HUES48 (cell line): Measurements from ENCODE around the gene AGPAT3.

Source experiments
- H3K27ac ChIP-seq: one replicate; pipeline ENCODE4 v1.7.0; 2013; ENCODE audit warnings: low read depth, low read length, inconsistent platforms
- H3K27me3 ChIP-seq: 2 replicates; pipeline ENCODE4 v1.6.1; 2013; ENCODE audit warnings: mild to moderate bottlenecking, low read length; ENCODE audit not compliant: control insufficient read depth, insufficient read depth
- H3K36me3 ChIP-seq: 2 replicates; pipeline ENCODE4 v1.6.1; 2013; ENCODE audit warnings: low read length; ENCODE audit not compliant: control insufficient read depth, insufficient read depth
- H3K4me1 ChIP-seq: 2 replicates; pipeline ENCODE4 v1.6.1; 2013; ENCODE audit warnings: mild to moderate bottlenecking, low read length; ENCODE audit not compliant: control insufficient read depth, insufficient read depth
- H3K4me3 ChIP-seq: 2 replicates; pipeline ENCODE4 v1.5.1; 2013; ENCODE audit warnings: mild to moderate bottlenecking, low read depth, low read length
- H3K9ac ChIP-seq: 2 replicates; pipeline ENCODE4 v1.6.1; 2013; ENCODE audit warnings: mild to moderate bottlenecking, low read depth, low read length, moderate library complexity
- H3K9me3 ChIP-seq: 2 replicates; pipeline ENCODE4 v1.6.1; 2013; ENCODE audit warnings: low read length; ENCODE audit not compliant: control insufficient read depth, insufficient read depth

AGPAT3 gene

GRCh38 chr21:43876605-43877004 is 11.6 kb downstream of the AGPAT3 start:
- Histone ChIP-seq H3K36me3 (no peaks in the 10 kb centered on the region), H3K9me3 (no peaks in the 10 kb centered on the region), H3K4me1 (no peaks in the 10 kb centered on the region), H3K27ac (no peak overlapping the region), H3K27me3 (no peaks in the 10 kb centered on the region), H3K9ac (no peak overlapping the region), H3K4me3 (no peak overlapping the region)

DNA sequence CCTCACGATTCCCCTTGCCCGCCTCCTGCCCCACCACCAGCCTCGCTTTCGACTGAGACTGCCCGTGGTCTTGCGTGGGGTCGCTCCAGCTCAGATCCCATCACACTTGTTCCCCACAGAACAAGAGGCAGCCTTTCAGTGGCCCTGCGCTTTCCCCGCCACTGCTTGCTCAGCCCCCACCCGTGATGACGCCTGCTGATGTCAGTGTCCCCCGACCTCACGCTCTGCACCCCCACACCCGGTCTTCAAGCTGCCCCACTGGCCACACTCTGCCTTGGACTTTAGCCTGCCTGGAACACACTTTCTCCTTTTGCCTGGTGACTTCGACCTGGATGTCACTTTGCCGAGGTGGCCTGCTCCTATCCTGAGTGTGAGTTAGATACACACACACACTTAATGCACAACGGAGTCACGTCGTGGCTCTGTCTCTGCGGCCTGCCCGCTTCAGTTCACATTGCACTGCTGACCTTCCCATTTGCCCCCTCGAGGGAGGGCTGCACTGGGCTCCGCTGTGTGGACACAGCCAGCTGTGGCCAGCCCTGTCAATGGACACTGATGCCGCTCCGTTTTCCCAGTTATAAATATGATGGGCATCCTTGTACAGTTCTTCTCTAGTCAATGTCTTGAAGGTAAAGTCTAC is 13.0 kb downstream of the AGPAT3 start:
- no peaks in the 10 kb centered on the region for H3K27me3 ChIP-seq
- no peak overlapping the region for H3K27ac ChIP-seq
- H3K9me3 ChIP-seq, result no peaks in the 10 kb centered on the region
- no peaks in the 10 kb centered on the region for H3K4me1 ChIP-seq
- H3K9ac ChIP-seq, result no peak overlapping the region
- H3K36me3 ChIP-seq, result no peaks in the 10 kb centered on the region
- H3K4me3 ChIP-seq, result no peak overlapping the region

- Histone ChIP-seq H3K4me3 (no peak overlapping the region), H3K9me3 (no peaks in the 10 kb centered on the region), H3K27ac (no peak overlapping the region), H3K4me1 (no peaks in the 10 kb centered on the region), H3K36me3 (no peaks in the 10 kb centered on the region), H3K27me3 (no peaks in the 10 kb centered on the region), H3K9ac (no peak overlapping the region)
Observed at GRCh38 chr21:43879348-43880110, 14.5 kb downstream of the AGPAT3 start.

DNA sequence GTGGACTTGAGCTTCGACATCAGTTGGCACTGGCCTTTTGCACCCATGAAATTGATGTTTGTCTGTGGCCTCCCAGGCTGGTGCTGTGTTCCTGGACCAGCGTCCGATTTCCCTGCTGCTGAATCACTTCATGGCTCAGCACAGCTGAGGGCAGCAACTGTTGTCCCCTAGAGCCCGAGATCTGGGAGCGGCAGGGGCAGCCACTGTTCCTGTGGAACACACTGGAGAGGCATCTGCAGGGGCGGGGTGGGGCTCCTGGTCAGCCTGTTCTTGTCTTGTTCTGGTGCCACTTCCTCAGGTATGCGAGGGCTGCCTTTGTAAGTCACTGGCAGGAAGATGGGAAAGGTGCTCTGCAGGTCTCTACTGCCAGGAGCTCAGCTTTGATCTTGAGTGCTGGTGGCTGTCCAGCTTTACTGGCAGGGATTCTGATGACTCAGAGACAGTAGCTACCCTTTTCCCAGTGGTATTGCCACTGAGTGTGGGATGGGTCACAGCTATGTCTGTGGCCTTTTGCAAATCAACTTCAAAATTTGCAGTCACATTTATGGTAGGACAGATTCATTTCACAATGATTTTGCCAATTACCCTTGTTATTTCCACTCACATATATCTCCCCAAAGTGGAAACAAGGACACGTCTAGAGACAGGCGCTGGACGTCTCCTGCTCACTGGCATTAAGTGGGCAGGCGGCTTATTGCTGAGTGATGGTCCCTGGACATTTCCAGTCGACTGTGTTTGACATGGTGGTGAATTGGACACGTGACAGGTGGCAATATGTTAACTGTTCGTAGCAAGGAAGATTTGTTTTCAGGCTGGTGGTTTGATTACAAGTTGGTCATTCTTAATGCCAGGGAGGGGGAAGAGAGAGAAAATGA is 15.3 kb downstream of the AGPAT3 start:
- no peaks in the 10 kb centered on the region for H3K27me3 ChIP-seq
- H3K27ac ChIP-seq, result no peak overlapping the region
- H3K4me1 ChIP-seq, result peaks cover 3% of the 10 kb centered on the region; the same call in 1 of the 2 replicates
- H3K9me3 ChIP-seq, result no peaks in the 10 kb centered on the region
- H3K36me3 ChIP-seq, result no peaks in the 10 kb centered on the region
- no peak overlapping the region for H3K4me3 ChIP-seq
- no peak overlapping the region for H3K9ac ChIP-seq

DNA sequence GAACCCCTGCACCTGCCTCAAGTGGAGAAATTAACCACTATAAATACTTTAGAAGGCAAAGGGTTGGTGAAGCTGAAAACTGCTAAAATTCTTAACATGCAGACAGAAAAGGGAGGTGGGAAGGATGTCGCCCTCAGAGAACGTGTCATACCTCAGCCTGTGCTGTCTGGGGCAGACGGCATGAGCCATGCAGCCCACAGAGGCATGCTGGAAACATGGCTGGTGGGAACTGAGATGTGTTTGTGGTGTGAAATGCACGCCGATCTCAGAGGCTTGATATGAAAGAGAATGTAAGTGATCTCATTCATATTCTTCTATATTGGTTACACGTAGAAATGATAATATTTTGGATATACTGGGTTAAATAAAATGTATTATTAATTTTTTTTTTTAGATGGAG is 16.3 kb downstream of the AGPAT3 start:
- no peak overlapping the region for H3K27ac ChIP-seq
- no peaks in the 10 kb centered on the region for H3K9me3 ChIP-seq

GRCh38 chr21:43881935-43882334 is 16.9 kb downstream of the AGPAT3 start:
- no peaks in the 10 kb centered on the region for H3K36me3 ChIP-seq
- peaks cover 3% of the 10 kb centered on the region; the same call in 1 of the 2 replicates for H3K4me1 ChIP-seq
- no peak overlapping the region for H3K9ac ChIP-seq

More for the DNA sequence above, 16.3 kb downstream of the AGPAT3 start:
- Histone ChIP-seq H3K27me3 (no peaks in the 10 kb centered on the region), H3K9ac (no peak overlapping the region), H3K4me1 (peaks cover 3% of the 10 kb centered on the region; the same call in 1 of the 2 replicates), H3K4me3 (no peak overlapping the region), H3K36me3 (no peaks in the 10 kb centered on the region)

DNA sequence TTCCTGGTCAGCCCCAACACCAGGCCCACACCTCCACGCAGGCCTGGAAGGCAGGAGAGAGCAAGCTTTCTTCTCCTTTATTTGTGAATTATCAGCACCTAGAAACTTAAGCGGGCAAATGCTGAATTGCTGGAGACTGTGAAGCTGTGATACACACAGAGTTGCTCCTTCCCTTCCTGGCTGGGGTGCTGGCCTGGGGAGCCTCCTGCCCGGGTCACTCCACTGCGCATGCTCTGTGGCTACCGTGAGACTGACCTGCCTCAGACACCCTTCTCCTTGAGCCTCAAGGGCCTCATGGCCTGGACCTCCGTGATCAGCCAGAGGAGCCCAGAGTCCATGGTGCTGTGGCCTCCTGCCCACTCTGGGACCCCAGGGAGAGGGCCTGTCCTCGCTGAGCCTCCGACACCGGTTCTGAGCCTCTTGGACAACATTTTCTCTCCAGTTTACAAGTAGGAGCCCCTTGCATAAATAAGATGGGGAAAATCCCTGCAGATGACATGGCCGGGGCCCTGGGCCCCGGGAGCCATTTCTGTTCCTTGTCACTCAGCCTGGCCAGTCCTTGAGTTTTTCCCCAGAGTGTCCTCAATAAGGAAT is 18.0 kb downstream of the AGPAT3 start:
- Histone ChIP-seq H3K4me3 (no peak overlapping the region), H3K27me3 (no peaks in the 10 kb centered on the region), H3K9me3 (no peaks in the 10 kb centered on the region), H3K27ac (no peak overlapping the region), H3K36me3 (no peaks in the 10 kb centered on the region), H3K4me1 (peaks cover 3% of the 10 kb centered on the region; the same call in 1 of the 2 replicates), H3K9ac (no peak overlapping the region)

More at GRCh38 chr21:43881935-43882334, 16.9 kb downstream of the AGPAT3 start:
- Histone ChIP-seq H3K27me3 (no peaks in the 10 kb centered on the region), H3K9me3 (no peaks in the 10 kb centered on the region), H3K4me3 (no peak overlapping the region), H3K27ac (no peak overlapping the region)

DNA sequence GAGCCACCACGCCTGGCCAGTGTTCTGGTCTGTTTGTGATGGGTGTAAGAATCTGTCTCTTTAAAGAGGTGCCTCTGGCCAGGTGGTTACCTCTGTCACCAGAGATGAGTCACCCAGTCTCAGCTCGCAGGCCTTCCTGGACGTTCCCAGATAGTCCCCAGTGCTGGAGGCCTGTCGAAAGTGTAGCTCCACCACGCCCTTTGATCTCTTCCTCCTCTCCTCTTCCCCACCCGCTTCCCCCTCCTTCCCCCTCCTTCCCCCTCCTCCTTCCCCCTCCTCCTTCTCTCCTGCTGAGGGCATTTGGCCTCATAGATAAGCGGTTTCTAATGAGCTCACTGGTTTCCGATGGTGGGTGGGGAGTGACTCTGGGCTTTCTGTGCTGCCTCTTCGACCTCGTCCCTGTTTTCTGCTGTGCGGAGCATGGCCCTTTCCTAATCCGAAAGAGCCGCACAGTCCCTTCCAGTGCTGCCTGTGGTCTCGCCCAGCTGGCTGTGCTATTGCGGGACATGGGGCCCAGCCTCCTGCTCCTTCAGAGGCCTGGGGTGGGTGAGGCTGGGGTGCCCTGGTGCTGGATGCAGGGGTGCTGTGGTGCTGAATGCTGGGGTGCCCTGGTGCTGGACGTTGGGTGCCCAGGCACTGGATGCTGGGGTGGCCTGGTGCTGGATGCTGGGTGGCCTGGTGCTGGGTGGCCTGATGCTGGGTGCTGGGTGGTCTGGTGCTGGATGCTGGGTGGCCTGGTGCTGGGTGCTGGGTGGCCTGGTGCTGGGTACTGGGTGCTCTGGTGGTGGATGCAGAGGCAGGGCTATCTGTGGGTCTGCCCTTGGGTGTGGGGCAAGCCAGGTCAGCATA is 19.2 kb downstream of the AGPAT3 start:
- Histone ChIP-seq H3K9me3 (no peaks in the 10 kb centered on the region), H3K27ac (peak overlapping the region; percentile 64), H3K36me3 (no peaks in the 10 kb centered on the region), H3K4me3 (no peak overlapping the region), H3K27me3 (no peaks in the 10 kb centered on the region), H3K9ac (no peak overlapping the region), H3K4me1 (peaks cover 7% of the 10 kb centered on the region)

DNA sequence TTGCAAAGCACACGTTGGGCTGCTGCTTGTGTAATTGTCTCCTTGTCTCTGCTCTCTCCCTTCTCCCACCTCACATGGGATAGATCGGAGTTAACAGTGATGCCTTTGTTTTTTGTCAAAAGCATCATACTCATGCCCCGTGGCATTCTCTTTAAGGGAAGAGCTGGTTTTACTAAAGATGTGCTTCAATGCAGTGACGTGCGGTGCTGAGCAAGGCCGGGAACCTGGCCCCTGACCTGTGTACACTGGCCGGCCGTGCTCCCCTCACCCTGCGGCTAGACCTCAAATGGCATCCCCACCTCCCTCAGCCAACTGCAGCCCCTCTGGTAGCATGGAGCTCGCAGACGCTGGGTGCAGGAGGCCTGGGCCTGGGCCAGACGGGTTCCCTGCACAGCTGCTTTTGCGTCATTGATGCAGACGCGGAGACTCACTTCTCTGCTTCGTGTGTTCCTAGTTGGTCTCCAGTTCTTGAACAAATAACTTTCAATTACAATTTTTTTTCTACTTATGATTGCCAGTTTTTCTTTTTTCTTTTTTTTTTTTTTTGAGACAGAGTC is 19.9 kb downstream of the AGPAT3 start:
- peaks cover 14% of the 10 kb centered on the region for H3K4me1 ChIP-seq
- H3K27me3 ChIP-seq, result no peaks in the 10 kb centered on the region
- no peaks in the 10 kb centered on the region for H3K9me3 ChIP-seq
- H3K9ac ChIP-seq, result no peak overlapping the region
- no peaks in the 10 kb centered on the region for H3K36me3 ChIP-seq
- H3K27ac ChIP-seq, result no peak overlapping the region
- H3K4me3 ChIP-seq, result no peak overlapping the region

GRCh38 chr21:43885721-43886120 is 20.7 kb downstream of the AGPAT3 start:
- Histone ChIP-seq H3K4me1 (peaks cover 14% of the 10 kb centered on the region), H3K9me3 (no peaks in the 10 kb centered on the region), H3K4me3 (no peak overlapping the region), H3K36me3 (no peaks in the 10 kb centered on the region), H3K27ac (no peak overlapping the region), H3K9ac (no peak overlapping the region), H3K27me3 (no peaks in the 10 kb centered on the region)
